Renal cortical epithelial cell (primary cell): ENCODE results near the gene SNAPC2. TPM values are rescaled to one million over a fixed set of nuclear protein-coding genes. Genes with fewer than 3 reads are reported as not detected.

Experiments
- DNase-seq: peaks from one replicate; pipeline ENCODE4 v3.0.0-alpha.2; 2011; ENCODE audit warnings: low read depth
- total RNA-seq: library from RNA; depleted of rRNA; stranded (reverse); fragments of >200 nt; gene quantifications from 2 replicates; pipeline ENCODE4 v1.2.3, GENCODE V29; 2014

The SNAPC2 gene
- total RNA-seq, 1 donor from 2014 or later, result 9.3 TPM

DNA sequence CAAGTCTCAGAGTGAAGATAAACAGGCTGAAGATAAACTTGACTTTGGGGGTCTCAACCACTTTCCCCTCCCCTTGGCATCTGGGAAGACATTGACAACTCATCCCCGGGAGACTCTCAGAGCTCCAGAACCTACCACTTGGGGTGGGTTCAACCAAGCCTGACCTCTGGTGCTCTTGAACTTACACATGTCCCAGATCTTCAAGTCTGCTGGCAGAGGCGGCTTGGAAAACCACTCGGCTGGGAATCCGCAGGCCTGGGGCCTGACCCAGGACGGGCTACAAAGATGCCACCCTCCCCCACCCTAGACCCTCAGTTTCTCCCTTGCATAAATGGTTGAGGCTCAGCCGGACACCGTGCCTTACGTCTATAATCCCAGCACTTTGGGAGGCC, 31.3 kb upstream of the SNAPC2 start:
- DNase-seq, result no peak

DNA sequence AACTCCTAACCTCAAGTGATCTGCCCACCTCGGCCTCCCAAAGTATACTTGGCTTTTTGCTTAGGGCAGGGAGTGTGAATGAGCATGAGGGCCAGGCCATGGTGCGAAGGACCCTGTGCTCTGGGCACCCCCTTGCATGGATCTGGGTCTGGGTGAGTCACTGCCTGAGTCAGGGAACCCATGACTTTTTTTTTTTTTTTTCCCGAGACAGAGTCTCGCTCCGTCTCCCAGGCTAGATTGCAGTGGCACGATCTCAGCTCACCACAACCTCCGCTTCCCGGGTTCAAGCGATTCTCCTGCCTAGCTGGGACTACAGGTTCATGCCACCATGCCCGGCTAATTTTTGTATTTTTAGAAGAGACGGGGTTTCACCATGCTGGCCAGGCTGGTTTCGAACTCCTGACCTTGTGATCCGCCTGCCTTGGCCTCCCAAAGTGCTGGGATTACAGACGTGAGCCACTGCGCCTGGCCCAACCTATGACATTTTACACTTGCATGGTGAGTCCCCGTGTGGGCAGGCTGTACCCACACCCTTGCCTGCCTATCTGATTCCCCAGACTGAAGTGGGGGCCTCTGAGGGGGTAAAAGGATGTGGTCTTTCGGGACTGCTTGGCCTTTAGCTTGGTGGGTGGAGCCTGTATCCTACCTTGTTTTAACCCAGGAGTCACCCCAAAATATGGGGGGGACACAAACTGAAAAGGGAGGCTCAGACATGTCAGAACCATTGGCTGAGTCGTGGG, 26.6 kb upstream of the SNAPC2 start:
- DNase-seq, result peak; percentile 60

DNA sequence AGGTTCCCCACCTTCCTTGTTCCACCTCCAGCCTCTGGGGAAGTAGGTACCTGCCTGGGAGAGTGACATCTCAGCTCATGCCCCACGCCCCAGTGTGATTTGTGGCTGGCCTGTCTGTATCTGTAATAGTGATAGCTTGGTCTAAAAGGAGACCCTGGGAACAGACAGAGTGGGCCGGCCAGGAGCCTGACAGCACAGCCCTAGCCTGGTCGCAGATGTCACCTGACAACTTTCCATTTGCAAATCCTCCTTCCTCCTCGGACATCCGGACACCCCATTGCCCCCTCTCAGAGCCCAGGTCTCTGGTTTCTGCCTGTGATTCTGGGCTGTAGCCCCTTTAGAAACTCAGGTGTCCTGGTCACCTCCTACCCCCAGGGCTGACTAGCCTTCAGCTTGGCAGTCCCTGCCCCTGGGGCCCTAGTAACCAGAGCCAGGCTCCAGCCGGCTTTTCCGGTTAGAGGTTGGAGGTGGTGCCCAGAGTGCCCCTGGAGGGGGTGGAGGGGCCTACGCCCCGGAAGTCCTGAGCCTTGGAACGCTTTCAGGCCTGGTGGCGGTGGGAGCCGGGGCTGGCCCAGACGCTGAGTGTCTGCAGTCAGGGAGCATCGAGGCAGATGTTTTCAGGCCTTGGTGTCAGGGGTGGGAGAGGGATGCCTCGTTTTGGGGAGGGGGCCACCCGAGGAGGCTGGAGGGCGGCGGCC, 25.4 kb upstream of the SNAPC2 start:
- DNase-seq, result no peak

DNA sequence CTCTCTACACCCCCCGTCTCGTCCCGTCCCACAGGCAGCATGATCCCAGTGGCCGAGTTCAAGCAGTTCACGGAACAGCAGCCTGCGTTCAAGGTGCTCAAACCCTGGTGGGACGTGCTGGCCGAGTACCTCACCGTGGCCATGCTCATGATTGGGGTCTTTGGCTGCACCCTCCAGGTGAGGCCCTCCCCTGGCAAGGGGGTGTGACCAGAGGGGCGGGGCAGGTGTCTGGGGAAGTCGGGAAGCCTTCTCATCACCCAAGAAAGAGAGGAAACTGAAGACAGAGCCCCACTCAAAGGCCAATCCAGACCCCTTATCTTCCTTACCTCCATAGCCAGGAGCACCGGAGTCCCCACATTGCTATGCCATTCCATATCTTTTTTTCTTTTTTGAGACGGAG, 24.6 kb upstream of the SNAPC2 start:
- no peak for DNase-seq

DNA sequence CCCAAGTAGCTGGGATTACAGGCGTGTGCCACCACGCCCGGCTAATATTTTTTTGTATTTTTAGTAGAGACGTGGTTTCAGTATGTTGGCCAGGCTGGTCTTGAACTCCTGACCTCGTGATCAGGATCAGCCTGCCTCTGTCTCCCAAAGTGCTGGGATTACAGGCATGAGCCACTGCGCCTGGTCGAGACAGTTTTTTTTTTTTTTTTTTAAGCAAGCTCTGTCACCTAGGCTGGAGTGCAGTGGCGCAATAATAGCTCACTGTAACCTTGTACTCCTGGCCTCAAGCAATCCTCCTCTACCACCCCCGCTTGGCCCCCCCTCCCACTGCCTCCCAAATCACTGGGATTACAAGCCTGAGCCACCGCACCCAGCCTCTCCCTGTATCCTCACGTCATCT, 22.8 kb upstream of the SNAPC2 start:
- DNase-seq, result no peak

DNA sequence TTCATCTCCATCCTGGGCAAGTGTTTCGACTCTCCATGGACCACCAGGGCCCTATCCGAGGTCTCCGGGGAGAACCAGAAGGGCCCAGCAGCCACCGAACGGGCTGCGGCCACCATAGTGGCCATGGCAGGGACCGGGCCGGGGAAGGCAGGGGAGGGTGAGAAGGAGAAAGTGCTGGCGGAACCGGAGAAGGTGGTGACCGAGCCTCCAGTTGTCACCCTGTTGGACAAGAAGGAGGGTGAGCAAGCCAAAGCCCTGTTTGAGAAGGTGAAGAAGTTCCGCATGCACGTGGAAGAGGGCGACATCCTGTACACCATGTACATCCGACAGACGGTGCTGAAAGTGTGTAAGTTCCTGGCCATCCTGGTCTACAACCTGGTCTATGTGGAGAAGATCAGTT, 21.2 kb upstream of the SNAPC2 start:
- DNase-seq, result no peak

DNA sequence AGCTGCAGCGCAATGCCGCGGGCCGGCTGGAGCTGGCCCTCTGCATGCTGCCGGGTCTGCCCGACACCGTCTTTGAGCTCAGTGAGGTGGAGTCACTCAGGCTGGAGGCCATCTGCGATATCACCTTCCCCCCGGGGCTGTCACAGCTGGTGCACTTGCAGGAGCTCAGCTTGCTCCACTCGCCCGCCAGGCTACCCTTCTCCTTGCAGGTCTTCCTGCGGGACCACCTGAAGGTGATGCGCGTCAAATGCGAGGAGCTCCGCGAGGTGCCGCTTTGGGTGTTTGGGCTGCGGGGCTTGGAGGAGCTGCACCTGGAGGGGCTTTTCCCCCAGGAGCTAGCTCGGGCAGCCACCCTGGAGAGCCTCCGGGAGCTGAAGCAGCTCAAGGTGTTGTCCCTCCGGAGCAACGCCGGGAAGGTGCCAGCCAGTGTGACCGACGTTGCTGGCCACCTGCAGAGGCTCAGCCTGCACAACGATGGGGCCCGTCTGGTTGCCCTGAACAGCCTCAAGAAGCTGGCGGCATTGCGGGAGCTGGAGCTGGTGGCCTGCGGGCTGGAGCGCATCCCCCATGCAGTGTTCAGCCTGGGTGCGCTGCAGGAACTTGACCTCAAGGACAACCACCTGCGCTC, 20.3 kb upstream of the SNAPC2 start:
- no peak for DNase-seq

DNA sequence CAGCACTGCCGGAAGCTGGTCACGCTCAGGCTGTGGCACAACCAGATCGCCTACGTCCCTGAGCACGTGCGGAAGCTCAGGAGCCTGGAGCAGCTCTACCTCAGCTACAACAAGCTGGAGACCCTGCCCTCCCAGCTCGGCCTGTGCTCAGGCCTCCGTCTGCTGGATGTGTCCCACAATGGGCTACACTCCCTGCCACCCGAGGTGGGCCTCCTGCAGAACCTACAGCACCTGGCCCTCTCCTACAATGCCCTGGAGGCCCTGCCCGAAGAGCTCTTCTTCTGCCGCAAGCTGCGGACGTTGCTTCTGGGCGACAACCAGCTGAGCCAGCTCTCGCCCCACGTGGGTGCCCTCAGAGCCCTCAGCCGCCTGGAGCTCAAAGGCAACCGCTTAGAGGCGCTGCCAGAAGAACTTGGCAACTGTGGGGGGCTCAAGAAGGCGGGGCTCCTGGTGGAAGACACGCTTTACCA, 19.7 kb upstream of the SNAPC2 start:
- DNase-seq, result no peak

DNA sequence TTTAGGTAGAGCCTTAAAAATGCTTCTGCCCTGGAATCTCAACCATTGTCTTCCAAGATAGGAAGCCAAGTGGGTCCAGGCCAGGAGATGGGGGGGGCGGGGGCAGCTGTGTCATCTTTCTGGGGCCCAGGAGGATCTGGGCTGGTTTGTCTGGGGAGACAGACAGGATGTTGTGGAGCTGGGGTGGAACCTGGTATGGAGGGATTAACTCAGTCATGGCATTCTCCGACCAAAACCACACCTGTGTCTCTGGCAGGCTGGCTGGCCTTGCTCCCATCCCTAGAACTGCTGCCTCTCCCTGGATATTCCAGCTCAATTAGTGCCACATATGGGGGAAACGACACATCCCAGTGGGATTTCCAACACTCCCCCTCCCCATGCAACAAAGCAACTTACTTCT, 19.2 kb upstream of the SNAPC2 start:
- no peak for DNase-seq

DNA sequence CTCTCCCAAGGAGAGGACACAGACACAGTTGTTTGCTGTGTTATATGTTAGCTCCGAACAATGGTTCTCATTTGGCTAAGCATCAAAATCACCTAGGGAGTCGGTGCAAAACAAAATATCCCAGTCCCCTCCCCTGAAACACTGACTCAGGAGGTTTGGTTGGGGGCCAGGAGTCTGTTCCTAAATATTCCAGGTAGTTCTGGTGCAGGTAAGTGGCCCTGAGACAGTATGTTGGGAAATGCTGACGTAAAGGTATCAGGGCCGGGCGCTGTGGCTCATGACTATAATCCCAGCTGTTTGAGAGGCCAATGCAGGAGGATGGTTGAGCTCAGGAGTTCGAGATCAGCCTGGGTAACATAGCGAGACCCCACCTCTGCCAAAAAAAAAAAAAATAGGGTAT, 18.8 kb upstream of the SNAPC2 start:
- DNase-seq, result no peak

DNA sequence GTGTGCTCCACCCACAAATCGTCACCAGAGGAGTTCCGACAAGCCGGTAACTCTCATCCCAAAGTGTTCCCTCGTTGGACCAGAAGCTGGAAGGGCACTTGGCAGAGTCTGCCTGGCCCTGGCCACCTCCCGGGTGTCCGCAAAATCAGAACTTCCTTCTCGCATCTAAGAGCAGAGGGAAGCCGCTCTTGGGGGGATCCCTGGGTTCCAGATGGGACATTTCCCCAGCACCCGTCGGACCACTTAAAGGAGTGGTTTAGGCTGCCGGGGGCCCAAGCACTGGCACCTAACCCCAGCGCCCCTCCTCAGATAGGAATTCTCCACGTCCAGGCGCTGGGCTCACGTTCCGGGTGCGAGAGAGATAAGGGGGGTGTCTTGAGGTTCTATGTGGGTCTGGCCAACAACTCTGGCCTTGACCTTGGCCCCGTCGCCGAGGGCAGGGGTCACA, 17.3 kb upstream of the SNAPC2 start:
- no peak for DNase-seq

DNA sequence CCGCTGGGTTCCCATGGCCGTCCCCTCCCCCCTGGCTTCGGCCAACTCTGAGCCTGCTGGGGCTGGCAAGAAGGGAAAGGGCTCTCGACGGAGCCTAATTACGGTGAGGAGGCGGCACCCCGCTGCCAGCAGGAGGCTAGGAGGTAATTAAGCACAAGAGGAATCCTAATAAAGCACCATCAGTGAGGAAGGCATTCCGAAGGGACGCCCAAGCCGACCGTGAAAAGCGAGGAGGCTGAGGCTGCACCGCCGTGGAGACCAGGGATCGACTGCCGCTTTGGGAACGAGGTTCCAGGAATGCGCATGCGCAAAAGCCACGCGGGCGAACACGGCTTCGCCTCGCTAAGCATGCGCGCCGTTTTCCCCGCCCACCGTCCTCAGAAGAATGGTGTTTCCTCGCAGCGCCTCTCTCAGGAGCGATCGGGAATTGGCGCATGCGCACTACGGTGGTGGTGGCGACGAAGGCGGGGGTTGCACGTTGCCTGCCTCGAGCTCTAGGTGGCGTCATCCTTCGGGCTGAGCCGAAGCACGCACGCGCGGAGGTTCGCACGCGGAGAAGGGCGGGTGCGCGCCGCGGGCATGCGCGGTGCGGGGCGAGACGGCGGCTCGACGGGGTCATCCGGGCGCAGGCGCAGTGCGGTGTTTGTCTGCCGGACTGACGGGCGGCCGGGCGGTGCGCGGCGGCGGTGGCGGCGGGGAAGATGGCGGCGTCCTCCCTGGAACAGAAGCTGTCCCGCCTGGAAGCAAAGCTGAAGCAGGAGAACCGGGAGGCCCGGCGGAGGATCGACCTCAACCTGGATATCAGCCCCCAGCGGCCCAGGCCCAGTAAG, 16.7 kb upstream of the SNAPC2 start, which contains the start of gene MAP2K7:
Gene MAP2K7, plus strand, starts transcription at position 634 of the 830 bp plus-strand sequence. Its CDS starts 68 bp downstream, at position 702.
- peak; percentile 94 for DNase-seq

DNA sequence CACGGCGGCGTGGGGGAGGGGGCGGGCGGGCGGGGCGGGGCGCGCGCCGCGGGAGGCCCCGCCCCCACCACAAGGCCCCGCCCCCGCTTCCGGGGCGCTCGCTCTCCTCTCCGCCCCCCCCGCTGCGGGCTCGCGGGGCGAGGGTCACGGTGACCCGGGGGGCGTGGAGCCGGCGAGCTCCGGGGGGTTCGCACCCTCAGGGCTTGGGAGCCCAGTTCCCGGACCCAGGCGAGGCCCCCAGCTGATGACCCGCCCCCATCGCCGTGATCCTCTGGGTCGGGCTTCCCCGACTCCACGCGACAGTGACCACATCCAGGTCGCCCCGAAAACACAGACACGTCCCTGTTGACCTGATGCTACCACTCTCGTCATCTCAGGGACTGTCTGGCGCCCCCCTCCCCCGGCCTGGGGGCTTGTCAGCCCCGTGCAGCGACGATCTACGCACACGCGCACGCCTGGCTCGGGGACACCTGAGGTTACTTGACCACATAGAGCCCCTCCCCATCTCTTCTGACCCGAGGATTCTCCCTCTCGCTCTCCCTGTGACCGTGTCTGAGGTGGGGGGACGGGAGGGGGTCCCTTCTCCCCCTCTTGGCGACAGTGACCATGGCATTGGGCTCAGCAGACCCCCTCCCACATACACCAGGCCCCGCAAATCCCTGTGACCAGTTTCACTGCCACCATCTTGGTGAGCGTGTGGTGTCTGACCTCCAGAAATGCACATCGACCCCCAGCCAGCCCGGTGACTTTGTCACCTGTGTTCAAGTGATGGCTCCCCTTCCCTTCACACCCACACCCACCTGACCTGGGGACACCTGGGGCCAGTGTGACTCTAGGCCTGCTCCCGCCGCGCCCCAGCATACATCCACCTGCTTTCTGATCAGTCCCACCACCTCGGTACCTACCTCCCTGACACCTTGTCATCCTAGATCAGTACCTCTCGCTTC, 15.8 kb upstream of the SNAPC2 start:
- no peak for DNase-seq

DNA sequence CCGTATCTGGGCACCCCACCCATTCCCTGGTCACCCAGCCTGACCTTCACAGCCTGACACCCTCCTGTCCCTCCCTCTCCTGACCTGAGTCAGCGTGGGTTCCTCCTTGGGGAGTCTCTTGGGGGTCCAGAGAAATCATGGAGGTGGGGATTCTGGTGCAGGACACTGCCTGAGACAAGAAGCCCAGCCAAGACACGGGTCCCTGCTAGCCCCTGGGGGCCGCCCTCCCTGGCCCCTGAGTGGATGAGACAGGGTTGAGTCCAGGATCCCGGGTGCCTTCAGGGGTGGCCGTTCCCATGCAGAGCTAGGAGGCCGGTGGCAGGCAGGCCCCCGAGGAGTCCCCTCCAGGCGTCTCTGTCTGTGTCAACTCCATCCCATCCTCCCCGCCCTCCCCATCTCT, 14.9 kb upstream of the SNAPC2 start:
- no peak for DNase-seq

DNA sequence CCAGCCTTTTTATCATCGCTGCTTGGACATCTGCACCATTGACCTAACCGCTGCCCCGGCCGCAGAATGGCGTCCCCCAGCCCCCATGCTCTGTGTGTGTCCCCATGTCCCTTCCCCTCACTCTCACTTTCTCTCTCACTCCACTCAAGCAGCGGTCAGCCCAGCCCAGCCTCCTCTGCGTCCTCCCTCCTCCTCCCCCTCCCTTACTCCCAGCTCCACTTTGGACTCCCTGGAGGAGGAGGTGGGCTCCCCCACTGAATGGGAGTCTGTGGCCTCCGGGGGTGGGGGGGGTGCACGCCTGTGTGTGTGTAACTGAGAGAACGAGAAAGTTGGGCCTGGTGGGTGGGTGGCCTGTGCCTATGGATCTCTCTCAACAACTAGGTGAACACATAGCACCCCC, 14.3 kb upstream of the SNAPC2 start:
- DNase-seq, result no peak

DNA sequence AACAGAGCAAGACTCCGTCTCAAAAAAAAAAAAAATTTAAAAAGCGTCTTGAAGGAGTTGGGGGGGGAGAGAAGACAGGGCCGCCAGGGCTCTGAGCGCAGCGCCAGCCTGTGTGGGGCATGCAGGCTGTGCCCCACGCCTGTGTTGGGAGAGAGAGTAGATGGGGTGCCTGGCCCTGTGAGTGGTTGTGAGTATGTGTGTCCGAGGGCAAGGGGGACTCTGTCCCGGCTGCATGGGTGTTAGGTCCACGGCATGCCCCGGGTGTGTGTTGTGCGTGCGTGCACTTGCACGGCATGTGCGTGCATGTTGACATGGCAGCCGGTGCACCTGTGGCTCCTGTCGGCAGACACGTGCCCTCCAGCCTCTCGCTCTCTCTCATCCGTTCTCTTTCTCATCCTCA, 13.0 kb upstream of the SNAPC2 start:
- DNase-seq, result no peak

DNA sequence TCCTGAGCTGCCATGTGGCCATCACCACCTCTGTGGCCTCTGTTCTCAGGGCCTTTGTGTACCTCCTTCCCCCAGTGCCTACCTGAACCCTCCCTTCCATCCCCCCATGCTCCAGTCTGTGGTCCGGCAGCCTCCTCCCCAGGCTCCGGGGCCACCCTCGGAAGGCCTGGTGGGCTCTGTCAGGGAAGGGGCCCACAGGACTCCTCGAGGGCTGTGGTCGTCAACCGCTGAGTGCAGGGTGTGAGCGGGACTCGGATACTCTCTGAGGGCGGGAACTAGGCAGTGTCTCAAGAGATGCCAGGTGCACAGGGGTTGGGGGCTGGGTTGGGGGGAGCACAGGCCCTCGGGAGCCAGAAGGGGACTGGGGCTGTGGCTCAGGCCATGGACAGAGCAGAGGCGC, 12.6 kb upstream of the SNAPC2 start:
- no peak for DNase-seq

DNA sequence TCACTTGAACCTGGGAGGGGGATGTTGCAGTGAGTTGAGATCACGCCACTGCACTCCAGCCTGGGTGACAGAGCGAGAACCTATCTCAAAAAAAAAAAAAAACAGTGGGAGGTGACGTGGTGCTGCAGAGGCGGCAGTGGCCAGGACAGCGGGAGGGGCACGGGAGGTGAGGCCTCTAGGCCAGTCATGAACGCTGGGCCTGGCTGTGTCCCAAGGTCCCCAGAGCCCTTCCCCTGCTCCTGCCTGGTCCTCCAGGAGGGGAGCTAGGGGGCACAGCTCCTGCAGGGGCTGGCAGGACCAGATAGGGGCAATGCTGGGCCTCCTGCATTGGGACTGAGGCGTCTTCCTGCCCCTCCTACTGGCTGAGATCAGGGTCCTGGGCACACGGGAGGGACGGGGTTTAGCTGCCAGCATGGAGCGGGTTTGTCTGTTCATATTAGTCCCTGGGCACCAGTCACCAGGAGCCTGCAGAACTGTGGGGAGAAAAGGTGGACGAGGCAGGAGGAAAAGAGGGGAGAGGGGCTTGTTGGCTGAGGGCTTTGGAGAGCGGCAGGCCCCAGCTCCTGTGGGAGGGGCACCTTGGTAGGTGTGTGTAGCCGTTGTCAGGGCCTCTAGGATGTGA, 11.9 kb upstream of the SNAPC2 start:
- DNase-seq, result no peak

DNA sequence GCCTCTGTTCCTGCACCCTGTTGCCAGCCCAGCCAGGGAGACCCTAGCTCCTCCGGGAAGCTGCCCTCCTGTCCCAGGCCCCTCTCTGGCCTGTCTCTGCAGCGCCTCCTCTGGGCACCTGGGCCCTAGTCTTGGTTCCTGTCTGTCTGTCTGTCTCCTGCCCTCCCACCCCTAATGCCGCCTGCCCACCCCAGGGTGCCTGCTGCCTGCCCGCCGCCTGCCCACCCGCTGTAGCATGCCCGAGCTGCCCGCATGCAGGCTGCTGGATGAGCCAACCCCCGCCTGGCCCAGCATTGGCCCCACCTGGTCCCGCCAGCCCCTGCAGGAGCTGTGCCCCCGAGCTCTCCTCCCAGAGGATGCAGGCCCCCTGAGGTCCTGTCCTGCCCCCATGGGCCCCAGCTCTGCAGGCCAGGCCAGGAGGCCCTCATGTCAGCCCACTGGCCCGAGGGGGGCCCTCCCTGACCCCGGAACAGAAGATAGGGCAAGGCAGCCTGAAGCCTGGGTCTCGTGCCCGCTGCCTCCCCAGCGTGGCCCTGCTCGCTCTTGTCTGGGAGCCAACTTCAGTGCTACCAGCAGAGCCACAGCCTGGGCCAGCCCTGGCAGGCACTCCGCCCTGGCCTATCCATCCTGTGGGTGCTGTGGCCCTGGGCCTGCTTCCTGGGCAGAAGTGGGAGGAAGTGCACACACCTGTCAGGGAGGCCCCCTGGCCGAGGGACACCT, 11.2 kb upstream of the SNAPC2 start:
- DNase-seq, result no peak
